HG02943 (cell line): ENCODE measurements around the gene CDH12.
"Not testable (repeated sequence)": the region's sequence is repeated elsewhere in the genome, so short reads cannot be mapped to it uniquely, and the experiment has no call there.

ENCODE experiments used
- ATAC-seq: cut with Tn5 transposase; IDR thresholded peaks from one replicate; pipeline ENCODE4 v1.9.1; 2021; ENCODE audit warnings: mild to moderate bottlenecking, low read depth, moderate library complexity; ENCODE audit not compliant: unreplicated experiment

CDH12 gene

DNA sequence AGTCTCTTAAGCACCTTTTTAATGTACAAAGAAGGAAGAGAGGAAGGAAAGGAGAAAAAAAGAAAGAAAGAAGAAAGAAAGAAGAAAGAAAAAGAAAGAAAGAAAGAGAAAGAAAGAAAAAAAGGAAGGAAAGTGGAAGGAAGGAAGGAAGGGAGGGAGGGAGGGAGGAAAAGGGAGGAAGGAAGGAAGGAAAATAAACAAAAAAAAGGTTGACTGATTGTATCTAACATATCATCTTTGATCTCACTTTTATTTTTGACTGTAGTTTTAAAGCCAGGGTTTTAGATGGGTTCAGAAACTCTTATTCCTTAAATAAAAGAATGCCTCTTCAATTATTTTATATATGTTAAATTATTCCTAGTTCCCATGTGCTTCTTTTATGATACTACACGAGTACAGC, 794.5 kb downstream of the CDH12 start:
- no peak for ATAC-seq

DNA sequence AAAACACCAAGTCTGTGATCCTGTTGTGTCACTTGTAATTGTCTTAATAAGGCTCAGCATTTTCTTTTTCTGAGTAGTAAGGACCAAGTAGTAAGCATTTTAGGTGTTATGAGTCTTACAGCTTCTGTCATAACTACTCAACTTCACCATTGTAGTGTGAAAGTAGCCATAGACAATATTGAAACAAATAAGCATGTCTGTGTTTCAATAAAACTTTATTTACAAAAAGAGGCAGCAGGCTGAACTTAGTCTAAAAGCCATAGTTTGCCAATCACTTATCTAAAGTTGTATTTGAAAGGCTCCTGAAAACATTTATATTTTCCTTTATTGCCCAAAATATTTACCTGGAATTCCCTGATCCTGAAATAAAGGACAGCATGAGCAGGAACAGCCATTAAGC, 796.1 kb downstream of the CDH12 start:
- ATAC-seq, result no peak

DNA sequence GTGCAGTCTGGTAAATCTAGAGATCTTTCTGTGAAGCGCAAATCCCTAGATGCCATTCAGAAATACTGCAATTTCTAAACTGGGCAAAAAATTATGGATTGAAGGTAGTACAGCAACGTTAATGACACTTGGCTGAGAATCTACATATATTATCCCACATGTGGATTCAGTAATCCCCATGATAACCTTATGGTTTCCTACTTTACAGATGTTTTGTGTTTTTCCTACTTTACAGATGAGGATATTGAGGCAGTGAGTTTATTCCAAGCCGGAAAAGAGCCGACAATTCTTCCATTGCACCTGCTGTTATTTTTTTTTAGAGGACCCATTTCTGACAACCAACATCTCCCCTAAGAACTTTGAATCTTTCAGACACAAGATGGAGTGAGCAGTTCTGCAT, 796.5 kb downstream of the CDH12 start:
- no peak for ATAC-seq

DNA sequence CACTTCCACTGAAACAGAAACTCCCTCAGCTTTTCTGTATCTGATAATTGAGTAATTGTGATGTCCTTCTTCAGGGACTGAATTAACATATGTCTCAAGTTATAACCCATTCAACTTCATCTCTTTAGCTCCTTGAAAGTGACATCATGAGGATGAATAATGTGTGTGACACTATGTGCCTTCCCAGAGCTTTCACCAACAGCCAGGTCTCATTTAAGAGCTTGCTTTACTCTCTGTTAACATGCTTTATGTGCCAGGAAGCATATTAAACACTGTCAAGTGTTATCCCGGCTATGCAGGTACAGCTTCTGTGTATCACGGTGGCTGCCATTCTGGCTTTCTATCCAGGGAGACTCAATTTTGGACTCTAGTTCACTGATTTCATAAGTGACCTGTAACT, 799.9 kb downstream of the CDH12 start:
- no peak for ATAC-seq

DNA sequence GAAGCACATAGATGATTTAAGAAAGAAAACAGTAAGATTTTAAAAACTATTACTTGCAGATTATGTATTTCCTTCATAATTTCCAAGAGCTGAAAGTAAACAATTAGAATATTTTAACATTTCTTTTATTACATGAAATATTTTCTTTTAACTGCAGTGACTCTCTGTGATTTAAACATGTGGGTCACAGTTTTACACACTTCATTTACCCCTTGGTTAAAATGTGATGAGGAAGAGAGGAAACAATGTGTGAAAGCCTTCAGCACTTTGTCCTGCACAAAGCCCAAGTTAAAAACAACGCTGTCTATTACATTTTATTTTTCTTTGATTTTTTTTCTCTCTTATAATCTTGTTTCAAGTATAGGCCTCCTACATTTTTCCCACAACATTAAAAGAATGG, 801.3 kb downstream of the CDH12 start:
- no peak for ATAC-seq

DNA sequence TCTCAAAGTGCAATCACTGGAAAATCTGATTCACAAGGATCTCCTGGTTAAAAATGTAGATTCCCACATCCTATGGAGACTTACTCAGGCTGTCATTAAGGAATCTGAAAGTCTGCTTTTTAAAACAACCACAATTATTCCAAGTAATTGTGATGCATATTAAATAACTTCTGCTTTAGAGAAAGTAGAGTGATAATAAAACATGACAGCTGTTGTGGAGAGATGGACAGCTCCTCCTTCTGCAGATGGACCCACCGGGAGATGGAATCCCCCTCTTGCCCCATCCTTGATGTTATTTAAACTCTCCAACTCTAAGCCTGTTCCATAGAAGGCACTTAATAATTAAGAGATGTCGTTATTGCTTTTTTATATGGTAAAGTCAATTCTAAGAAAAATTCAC, 802.2 kb downstream of the CDH12 start:
- ATAC-seq, result no peak

DNA sequence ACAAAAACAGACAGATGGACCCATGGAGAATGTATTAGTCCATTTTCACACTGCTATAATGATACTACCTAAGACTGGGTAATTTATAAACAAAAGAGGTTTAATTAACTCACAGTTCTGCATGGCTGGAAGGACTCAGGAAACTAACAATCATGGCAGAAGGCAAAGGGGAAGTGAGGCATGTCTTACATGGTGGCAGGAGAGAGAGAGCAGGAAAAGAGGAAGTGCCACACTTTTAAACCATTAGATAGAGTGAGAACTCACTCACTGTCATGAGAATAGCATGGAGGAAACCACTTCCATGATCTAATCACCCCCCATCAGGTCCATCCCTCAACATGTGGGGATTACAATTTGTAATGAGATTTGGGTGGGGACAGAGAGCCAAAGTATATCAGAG, 808.9 kb downstream of the CDH12 start:
- ATAC-seq, result no peak

DNA sequence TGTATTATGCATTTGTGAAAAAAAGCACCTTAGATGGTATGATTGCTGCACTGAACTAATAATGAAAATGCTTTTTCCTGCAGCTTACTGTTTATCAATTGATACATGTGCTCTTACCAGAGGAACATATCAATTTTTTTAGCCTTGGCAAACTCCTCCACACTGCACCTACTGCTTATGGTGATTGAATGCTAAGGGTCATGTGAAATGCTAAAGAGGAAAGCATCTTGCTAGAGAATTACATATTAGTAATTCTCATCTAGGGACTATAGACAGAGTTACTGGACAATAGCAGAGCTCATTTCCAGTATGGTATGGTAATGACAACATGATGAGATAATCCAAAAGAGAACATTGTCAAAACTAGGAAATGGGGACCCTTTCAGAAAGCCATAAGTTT, 817.1 kb downstream of the CDH12 start:
- ATAC-seq, result no peak

DNA sequence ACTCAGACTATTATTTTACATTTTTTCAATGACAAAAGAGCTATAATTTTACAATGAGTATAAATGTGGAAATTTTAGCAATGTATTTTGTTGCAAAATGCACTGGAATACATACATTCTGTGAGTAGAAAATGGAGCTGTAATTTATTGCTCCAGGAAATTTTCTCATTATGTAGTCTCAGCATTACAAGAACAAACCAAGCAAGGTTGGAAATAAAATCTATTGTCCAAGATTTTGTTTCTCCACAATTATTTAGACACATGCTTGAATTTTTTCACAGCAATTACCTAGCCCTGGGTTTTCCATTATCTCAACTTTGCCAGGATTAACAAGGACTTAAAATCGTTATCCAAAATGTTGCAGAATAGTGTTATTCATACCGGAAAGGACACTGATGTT, 820.1 kb downstream of the CDH12 start:
- ATAC-seq, result no peak

DNA sequence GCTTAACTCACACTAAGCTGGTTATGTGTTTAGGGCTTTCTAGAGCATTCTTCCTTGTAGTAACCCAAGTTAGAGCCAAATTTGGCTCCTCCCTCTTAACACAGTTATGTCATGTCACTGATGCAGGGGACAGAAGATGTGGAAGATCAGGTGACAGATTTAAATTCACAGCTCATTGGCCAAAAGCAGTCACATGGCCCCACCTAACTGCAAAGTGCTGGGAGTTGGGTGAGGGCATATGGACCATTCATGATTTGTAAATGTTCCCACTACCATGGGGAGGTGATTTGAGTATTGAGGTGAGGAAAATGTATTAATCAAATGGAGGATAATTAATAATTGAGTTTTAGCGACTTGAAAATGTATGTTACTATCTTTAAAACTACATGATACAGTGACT, 829.4 kb downstream of the CDH12 start:
- ATAC-seq, result no peak

DNA sequence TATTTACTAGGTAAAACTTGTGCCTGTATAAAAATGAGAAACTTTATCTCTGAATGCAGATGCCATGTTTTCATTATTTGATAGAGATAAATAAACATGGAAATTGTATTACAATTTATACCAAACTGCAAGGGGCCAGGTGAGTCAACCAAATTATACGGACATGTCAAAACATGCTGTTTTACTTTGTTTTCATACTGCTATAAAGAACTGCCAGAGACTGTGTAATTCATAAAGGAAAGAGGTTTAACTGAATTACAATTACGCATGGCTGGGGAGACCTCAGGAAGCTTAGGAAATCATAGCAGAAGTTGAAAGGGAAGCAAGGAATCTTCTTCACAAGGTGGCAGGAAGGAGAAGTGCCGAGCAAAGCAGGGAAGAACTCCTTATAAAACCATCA, 840.3 kb downstream of the CDH12 start:
- not testable (repeated sequence) for ATAC-seq

DNA sequence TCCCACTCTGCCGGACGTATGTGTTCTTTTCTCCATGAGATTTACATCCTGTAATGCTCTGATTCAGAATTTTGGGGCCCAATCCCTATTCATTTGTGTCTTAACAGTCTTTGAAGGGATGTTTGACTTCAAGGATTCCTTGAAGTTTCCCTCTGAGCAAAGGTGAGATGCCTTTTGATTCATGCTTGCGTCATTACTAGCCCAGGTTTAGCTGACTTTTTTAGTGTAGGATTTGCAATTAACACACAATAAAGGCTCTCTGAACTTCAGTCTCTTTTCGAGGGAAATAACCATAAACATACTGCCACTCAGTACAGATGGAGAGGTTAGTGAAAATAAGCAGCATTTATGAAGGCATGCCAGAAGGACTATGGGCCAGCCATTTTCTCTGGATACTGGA, 842.3 kb downstream of the CDH12 start:
- not testable (repeated sequence) for ATAC-seq

DNA sequence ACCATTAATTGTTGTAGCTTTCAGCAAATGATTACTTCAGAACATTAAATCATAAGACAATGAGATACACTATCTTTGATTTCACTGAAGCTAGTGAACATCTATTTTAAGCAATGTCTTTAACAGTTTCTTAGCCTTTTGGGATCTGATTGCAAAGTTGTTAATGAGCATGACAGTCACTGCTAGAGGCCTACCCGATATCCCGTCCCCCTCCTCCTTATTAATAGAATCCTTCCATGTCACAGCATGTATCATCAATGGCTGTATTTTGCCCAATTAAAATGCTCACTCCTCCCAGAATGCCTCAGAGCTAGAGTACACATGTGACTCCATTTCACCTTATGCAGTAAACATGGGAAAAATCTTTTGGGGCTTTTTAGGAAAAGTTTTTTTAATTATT, 852.0 kb downstream of the CDH12 start:
- not testable (repeated sequence) for ATAC-seq

DNA sequence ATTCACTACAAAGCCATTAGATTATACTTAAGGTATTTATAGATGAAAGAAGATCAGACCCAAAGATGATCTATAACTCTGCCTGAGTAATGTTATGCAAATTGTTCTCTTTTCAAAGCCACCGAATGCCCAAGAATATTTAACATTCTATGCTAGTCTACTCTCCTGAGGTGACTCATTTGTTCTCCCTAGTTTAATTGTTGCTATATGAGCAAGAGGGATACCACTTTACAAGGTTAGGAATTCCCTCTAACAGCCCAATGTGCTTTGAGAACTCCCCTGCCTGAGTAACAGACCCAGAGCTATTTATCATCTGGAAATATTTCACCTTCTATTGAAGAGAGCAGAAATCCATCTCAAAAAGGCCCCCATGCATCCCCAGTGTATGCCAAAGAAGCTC, 867.3 kb downstream of the CDH12 start:
- not testable (repeated sequence) for ATAC-seq

DNA sequence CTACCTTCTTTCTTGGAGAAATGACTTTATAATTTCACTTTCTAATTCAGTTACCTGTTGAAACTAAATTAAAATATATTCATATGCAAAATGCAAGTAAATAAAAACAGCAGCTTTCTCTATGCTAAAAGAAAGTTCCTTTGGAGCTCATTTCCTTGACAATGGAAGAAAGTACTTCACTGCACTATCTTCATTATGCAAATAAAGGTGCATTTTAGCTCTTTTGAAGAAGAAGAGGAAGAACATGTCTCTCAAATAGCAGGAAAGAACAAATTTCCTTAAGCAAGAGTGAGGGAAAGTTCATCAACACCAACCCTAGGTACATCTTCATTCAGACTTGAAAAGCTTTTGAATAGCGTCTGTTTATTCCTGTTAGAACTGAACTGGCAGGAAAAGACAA, 901.6 kb downstream of the CDH12 start:
- ATAC-seq, result not testable (repeated sequence)

DNA sequence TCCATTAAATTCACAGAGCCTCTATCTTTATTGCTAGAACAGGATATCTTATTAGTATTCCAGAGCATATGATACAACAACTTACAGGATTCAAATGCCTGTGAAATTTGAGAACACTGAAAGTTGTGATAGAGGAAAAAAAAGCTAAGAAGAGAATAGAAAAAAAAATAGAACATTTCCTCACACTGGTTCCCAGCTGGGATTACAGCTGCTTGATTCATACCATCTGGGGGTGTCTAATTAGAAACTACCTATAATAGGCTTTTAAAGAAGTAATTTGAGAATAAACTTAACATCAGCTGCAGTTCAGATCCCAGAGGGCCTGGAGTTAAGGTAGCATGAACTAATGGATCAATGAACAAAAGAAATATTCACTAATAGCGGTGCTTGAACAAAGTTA, 922.0 kb downstream of the CDH12 start:
- ATAC-seq, result no peak

DNA sequence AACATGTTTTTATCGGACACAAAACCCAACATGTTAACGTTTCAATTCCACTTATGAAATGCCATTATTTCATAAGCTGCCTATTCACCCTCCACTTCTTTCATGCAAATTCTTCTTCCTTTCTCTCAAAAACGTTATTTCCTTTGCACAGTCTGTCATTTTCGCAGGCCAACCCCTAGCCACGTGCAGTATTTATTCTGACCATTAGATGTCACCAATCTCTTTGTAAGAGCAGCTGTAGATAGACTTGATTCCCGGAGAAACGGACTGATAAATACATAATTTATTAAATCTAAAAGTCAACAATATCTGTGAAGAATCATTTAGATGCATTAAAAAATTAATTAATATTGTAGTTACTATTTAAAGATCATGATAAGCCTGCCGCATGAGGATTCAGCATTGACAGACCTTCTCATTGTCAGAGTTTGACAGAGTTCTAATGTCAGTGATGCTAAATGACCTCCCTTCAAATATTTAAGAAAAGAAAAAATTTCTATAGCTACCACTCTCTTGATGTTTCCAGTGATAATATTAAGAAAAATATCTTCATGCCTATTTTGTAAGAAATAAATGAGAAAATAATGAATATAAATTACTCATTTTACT, 933.6 kb downstream of the CDH12 start:
- peak; percentile 80 for ATAC-seq

DNA sequence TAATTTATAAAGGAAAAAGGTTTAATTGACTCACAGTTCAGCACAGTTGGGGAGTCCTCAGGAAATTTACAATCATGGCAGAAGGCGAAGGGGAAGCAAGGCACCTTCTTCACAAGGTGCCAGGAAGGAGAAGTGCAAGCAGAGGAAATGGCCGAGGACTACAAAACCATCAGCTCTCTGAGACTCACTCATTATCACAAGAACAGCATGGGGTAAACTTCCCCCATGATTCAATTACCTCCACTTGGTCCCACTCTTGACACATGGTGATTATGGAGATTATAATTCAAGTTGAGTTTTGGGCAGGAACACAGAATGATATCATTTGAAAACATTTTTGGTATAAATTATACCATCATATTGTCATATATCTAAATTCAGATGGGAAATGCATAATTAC, 934.7 kb downstream of the CDH12 start:
- ATAC-seq, result no peak

DNA sequence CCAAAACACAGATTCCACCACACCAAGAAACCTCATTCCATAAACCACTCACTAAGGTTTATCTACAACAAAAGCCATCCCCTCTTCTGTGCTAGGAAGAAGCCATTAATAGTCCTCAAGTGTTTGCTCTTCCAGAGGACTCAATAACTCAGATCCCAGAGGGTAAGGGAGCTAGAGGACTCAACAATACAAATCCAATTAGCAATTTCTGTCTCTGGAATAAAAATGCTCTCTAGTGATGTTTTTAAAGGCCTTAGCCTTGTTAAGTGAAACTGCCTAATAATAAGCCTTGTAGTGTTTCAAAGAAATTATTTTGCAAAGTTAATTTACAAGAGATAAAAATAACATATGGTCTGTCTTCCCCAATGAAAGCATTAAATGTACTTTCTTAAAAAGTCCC, 942.4 kb downstream of the CDH12 start:
- ATAC-seq, result no peak

DNA sequence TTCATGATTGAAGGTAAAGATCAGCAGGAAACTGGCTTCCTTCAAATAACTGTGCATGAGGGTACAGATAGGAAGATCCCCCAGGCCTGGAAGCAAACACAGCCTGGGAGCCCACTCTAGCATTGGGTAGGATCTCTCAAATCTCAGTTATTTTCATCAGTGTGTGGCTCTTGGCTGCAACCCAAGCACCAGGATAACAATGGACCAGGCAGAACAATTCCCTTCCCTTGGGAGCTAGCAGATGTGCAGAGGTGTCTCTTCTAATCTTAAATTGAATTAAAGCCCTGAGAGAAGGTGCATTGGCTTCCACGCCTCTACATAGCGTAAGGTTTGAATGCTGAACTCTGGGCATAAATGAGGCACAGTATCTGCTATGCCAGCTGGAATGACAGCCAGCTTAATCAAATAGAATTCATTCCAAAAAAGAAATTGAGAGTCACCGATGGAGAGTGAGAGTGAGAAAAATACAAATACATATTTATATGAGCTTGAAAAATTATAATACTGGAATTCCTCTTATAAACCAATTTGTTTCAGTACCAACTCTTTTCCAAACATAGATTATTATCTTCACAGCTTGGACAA, 957.3 kb downstream of the CDH12 start:
- no peak for ATAC-seq

DNA sequence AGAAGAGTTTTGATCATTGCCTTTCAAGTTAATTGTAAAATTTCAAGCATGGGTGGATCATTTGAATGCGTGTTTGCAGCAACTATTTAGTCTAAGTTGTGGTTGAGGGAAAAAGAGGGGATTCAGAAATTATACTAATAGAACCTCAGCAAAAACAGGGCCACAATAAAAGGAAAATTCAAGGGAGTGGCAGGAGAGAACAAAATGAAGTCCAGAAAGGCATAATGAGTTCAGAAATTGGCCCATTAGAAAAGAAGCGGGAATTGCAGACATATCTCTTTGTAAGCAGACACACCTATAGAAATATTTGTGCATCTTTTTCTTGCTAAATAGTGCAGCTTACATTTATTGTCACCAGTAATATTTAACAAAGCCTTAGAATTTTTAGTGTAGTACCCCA, 960.0 kb downstream of the CDH12 start:
- no peak for ATAC-seq

DNA sequence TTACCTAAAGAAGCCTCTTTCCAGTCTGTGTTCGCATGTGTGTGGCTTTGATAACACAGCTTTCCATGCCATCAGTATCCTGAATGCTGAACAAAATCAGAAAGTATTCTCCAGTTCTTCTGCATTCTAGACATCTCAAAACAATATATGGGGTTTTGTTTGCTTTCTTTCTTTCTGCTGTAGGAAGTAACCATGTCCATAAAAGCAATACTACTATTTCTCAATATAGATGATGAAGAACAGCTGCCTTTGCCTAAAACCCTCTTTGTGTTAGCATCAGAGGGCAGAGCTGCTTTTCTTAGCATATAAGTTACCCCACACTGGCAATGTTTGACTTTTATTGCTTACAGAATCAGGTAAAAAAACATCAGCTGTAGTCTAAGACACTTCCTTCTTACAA, 963.6 kb downstream of the CDH12 start:
- ATAC-seq, result no peak
